Sigmoid colon (tissue), 7 donors: Measurements from ENCODE around the gene VWA5B1. TPM values are rescaled to one million over a fixed set of nuclear protein-coding genes. Genes with fewer than 3 reads are reported as not detected.

ENCODE experiments used
- DNase-seq: peaks from one replicate; pipeline ENCODE4 v3.0.0-alpha.2; 2019
- H3K27ac ChIP-seq, 4 donors: fragments of 200-600 bp; sonication (generic); one replicate each; pipeline ENCODE4 v1.5.1; 2016 to 2019; ENCODE audit warnings: mild to moderate bottlenecking in 1 of 4
- H3K27me3 ChIP-seq, 3 donors: fragments of 200-600 bp; sonication (generic); one replicate each; pipeline ENCODE4 v1.5.1; 2019; ENCODE audit warnings: mild to moderate bottlenecking in 1 of 3
- H3K36me3 ChIP-seq, 4 donors: fragments of 200-600 bp; sonication (generic); one replicate each; pipeline ENCODE4 v1.5.1; 2016 to 2019
- H3K4me1 ChIP-seq, 4 donors: fragments of 200-600 bp; sonication (generic); one replicate each; pipeline ENCODE4 v1.5.1; 2017 to 2019
- H3K4me3 ChIP-seq, 4 donors: fragments of 200-600 bp; sonication (generic); one replicate each; pipeline ENCODE4 v1.5.1; 2017 to 2019; ENCODE audit warnings: mild to moderate bottlenecking in 2 of 4, moderate library complexity in 1 of 4
- H3K9me3 ChIP-seq, 4 donors: fragments of 200-600 bp in 3 of 4; sonication (generic) in 3 of 4; one replicate each; pipeline versions ENCODE4 v1.5.1 to v1.6.1; 2013 to 2019
- CTCF ChIP-seq, 4 experiments: fragments of 450-650 bp in 3 of 4; fragments of 200-600 bp in 1 of 4; IDR thresholded peaks; one replicate each; pipeline ENCODE4 v1.5.1; 2016 to 2019; ENCODE audit warnings: antibody characterized with exemption in 4 of 4, mild to moderate bottlenecking in 3 of 4, moderate library complexity in 2 of 4
- EP300 ChIP-seq, 4 donors: sonication (generic); formaldehyde crosslinking; IDR thresholded peaks; one replicate each; pipeline ENCODE4 v1.6.1; 2017; ENCODE audit warnings: antibody characterized with exemption in 4 of 4
- POLR2A ChIP-seq, 2 donors: fragments of 450-650 bp; IDR thresholded peaks; one replicate each; pipeline ENCODE4 v1.6.1; 2016; ENCODE audit warnings: antibody characterized with exemption in 2 of 2, mild to moderate bottlenecking in 2 of 2, moderate library complexity in 2 of 2
- POLR2AphosphoS5 ChIP-seq, 4 donors: sonication (generic); formaldehyde crosslinking; IDR thresholded peaks; one replicate each; pipeline ENCODE4 v1.6.1; 2017; ENCODE audit warnings: antibody characterized with exemption in 4 of 4
- WGBS, 2 donors: extraction: QIAGEN DNeasy Blood & Tissue Kit; methylation state at CpG; one replicate each; pipeline ENCODE4 v1.1.7; 2013; 5-methylcytosine and 5-hydroxymethylcytosine counted together
- intact Hi-C: fragments of 100-400 bp; cut with DNase I; formaldehyde crosslinking; loops from one replicate; pipeline ENCODE4 v1.15.1; 2023
- polyA plus RNA-seq, 3 donors: library from polyadenylated mRNA; stranded (reverse); fragments of 200-250 nt; gene quantifications; one replicate each; pipeline ENCODE4 v1.2.3, GENCODE V29; 2013
- total RNA-seq, 4 donors: library from RNA; depleted of rRNA; stranded (reverse); fragments of >200 nt; gene quantifications; one replicate each; pipeline ENCODE4 v1.1.0, GENCODE V29; 2016
- donor health status: healthy with polysubstance abuse.
- donor health status: Bipolar disorder and iron deficiency.
- donor health status: healthy.

Gene VWA5B1
- total and polyA plus RNA-seq, 7 donors: 0.16 to 0.22 TPM; not detected in 5

GRCh38 chr1:20371883-20372282 is 81.2 kb downstream of the VWA5B1 start:
- no peak for DNase-seq
- H3K27me3 ChIP-seq: peaks cover 7 to 73% (median 36%) of the 10 kb centered on the region in 3 donors

GRCh38 chr1:20372676-20373075 is 82.0 kb downstream of the VWA5B1 start:
- Histone ChIP-seq H3K9me3 (no peaks in the 10 kb centered on the region), H3K27ac (no peak overlapping the region), H3K4me3 (no peak overlapping the region), H3K36me3 (no peaks in the 10 kb centered on the region), H3K27me3 (peaks cover 0 to 65% (median 29%) of the 10 kb centered on the region in 3 donors), H3K4me1 (peaks cover 0 to under 1% (median under 1%) of the 10 kb centered on the region in 4 donors)
- peak; percentile 28 for DNase-seq
- no peak for TF ChIP-seq CTCF (IDR thresholded peaks at IDR 0.05)
- no peak for TF ChIP-seq POLR2AphosphoS5 (IDR thresholded peaks at IDR 0.05)
- TF ChIP-seq EP300 (IDR thresholded peaks at IDR 0.05): no peak
- no peak for TF ChIP-seq POLR2A (IDR thresholded peaks at IDR 0.05)
- 45 to 81% methylated on average over 4 of the region's 4 CpGs for WGBS, 2 donors
- intact Hi-C loops: no loop called here

More at GRCh38 chr1:20371883-20372282, 81.2 kb downstream of the VWA5B1 start:
- intact Hi-C loops: no loop called here
- H3K4me3 ChIP-seq: no peak overlapping the region
- H3K36me3 ChIP-seq: no peaks in the 10 kb centered on the region
- H3K27ac ChIP-seq: no peak overlapping the region
- H3K4me1 ChIP-seq: peaks cover 0 to 9% (median 9%) of the 10 kb centered on the region in 4 donors
- WGBS, 2 donors: 25 to 60% methylated on average over 2 of the region's 2 CpGs
- no peak for TF ChIP-seq CTCF (IDR thresholded peaks at IDR 0.05)
- no peak for TF ChIP-seq EP300 (IDR thresholded peaks at IDR 0.05)
- no peak for TF ChIP-seq POLR2A (IDR thresholded peaks at IDR 0.05)
- no peak for TF ChIP-seq POLR2AphosphoS5 (IDR thresholded peaks at IDR 0.05)
- H3K9me3 ChIP-seq: no peaks in the 10 kb centered on the region

- TF ChIP-seq POLR2AphosphoS5 (IDR thresholded peaks at IDR 0.05) (no peak), POLR2A (IDR thresholded peaks at IDR 0.05) (no peak), CTCF (IDR thresholded peaks at IDR 0.05) (no peak), EP300 (IDR thresholded peaks at IDR 0.05) (no peak)
- WGBS, 2 donors: 40 to 69% methylated on average over 8 of the region's 8 CpGs
- Histone ChIP-seq H3K9me3 (no peaks in the 10 kb centered on the region), H3K4me1 (no peaks in the 10 kb centered on the region), H3K36me3 (no peaks in the 10 kb centered on the region), H3K27me3 (peaks cover 0 to 61% (median 27%) of the 10 kb centered on the region in 3 donors), H3K4me3 (no peak overlapping the region), H3K27ac (no peak overlapping the region)
- intact Hi-C loops: no loop called here
- peak; percentile 29 for DNase-seq
These were observed 82.6 kb downstream of the VWA5B1 start for GRCh38 chr1:20373286-20373685.

- Histone ChIP-seq H3K9me3 (no peaks in the 10 kb centered on the region), H3K27me3 (peaks cover 0 to 56% (median 22%) of the 10 kb centered on the region in 3 donors), H3K4me1 (no peaks in the 10 kb centered on the region), H3K4me3 (no peak overlapping the region), H3K36me3 (no peaks in the 10 kb centered on the region), H3K27ac (no peak overlapping the region)
- 76 to 81% methylated on average over 2 of the region's 2 CpGs for WGBS, 2 donors
- intact Hi-C loops: no loop called here
- peak; percentile 36 for DNase-seq
- TF ChIP-seq POLR2AphosphoS5 (IDR thresholded peaks at IDR 0.05) (no peak), POLR2A (IDR thresholded peaks at IDR 0.05) (no peak), EP300 (IDR thresholded peaks at IDR 0.05) (no peak), CTCF (IDR thresholded peaks at IDR 0.05) (no peak)
These were observed 83.1 kb downstream of the VWA5B1 start for GRCh38 chr1:20373764-20374163.

- Histone ChIP-seq H3K9me3 (no peaks in the 10 kb centered on the region), H3K4me1 (no peaks in the 10 kb centered on the region), H3K36me3 (no peaks in the 10 kb centered on the region), H3K27ac (no peak overlapping the region), H3K4me3 (no peak overlapping the region), H3K27me3 (peaks cover 0 to 39% (median 10%) of the 10 kb centered on the region in 3 donors)
- TF ChIP-seq POLR2AphosphoS5 (IDR thresholded peaks at IDR 0.05): no peak
- TF ChIP-seq POLR2A (IDR thresholded peaks at IDR 0.05): no peak
- no peak for TF ChIP-seq EP300 (IDR thresholded peaks at IDR 0.05)
- TF ChIP-seq CTCF (IDR thresholded peaks at IDR 0.05): no peak
- 81 to 87% methylated on average over 8 of the region's 8 CpGs for WGBS, 2 donors
- intact Hi-C loops: loop anchor here (5.0 kb wide), 1 partner anchor 163 kb away; no protein-coding TSS in a partner anchor
- peak; percentile 34 for DNase-seq
These were observed 84.9 kb downstream of the VWA5B1 start for GRCh38 chr1:20375563-20375962.
